ENCODE results near the gene CWC22.

- TF ChIP-seq POLR2AphosphoS5 (IDR thresholded peaks at IDR 0.05) (no peak), POLR2A (IDR thresholded peaks at IDR 0.05) (no peak)
Observed at GRCh38 chr2:180021850-180022249, 14.8 kb upstream of the CWC22 start.

Measured in gastroesophageal sphincter (tissue), 2 donors.